GM23338 (cell line): Measurements from ENCODE around the gene BEST1.
A peak's percentile ranks its signal among the peaks of the same experiment; 100 is the strongest.

Experiments used
- CREB1 ChIP-seq: fragments of 250-450 bp; sonication (Bioruptor Pico); IDR thresholded peaks from 2 replicates; pipeline ENCODE4 v1.5.0; 2020; ENCODE audit warnings: low read depth, mild to moderate bottlenecking, moderate library complexity
- EZH2 ChIP-seq: fragments of 200-600 bp; sonication (generic); IDR thresholded peaks from one replicate; pipeline ENCODE4 v1.8.0; 2017; ENCODE audit warnings: antibody characterized with exemption, mild to moderate bottlenecking, low read depth; ENCODE audit not compliant: unreplicated experiment
- EZH2phosphoT487 ChIP-seq: fragments of 200-600 bp; sonication (generic); IDR thresholded peaks from one replicate; pipeline ENCODE4 v1.8.1; 2018; ENCODE audit warnings: antibody characterized with exemption; ENCODE audit not compliant: unreplicated experiment
- ZNF114 ChIP-seq: fragments of 250-450 bp; sonication (Bioruptor Pico); IDR thresholded peaks from 2 replicates; pipeline ENCODE4 v1.5.0; 2020; ENCODE audit warnings: mild to moderate bottlenecking, moderate library complexity
- TF ChIP-seq, protein P1 (sequence below), 2 experiments: fragments of 200-600 bp in 1 of 2; sonication (generic) in 1 of 2; conservative IDR thresholded peaks; 2 replicates each; pipeline versions ENCODE4 v1.5.1 to v1.6.1; 2016 to 2017; ENCODE audit warnings: antibody characterized with exemption in 2 of 2, low read depth in 2 of 2, mild to moderate bottlenecking in 2 of 2, moderate library complexity in 1 of 2
- TF ChIP-seq, protein P2 (sequence below): IDR thresholded peaks from 2 replicates; pipeline ENCODE4 v1.6.1; 2016; ENCODE audit warnings: antibody characterized with exemption

- TF ChIP-seq, protein P1, sequence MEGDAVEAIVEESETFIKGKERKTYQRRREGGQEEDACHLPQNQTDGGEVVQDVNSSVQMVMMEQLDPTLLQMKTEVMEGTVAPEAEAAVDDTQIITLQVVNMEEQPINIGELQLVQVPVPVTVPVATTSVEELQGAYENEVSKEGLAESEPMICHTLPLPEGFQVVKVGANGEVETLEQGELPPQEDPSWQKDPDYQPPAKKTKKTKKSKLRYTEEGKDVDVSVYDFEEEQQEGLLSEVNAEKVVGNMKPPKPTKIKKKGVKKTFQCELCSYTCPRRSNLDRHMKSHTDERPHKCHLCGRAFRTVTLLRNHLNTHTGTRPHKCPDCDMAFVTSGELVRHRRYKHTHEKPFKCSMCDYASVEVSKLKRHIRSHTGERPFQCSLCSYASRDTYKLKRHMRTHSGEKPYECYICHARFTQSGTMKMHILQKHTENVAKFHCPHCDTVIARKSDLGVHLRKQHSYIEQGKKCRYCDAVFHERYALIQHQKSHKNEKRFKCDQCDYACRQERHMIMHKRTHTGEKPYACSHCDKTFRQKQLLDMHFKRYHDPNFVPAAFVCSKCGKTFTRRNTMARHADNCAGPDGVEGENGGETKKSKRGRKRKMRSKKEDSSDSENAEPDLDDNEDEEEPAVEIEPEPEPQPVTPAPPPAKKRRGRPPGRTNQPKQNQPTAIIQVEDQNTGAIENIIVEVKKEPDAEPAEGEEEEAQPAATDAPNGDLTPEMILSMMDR (conservative IDR thresholded peaks at IDR 0.05; ENCODE audit: low read depth in 2 of 2): peak; percentile 19 to 44; a peak in 2 of 4 replicates
- TF ChIP-seq EZH2 (no peak), CREB1 (CRISPR knock-in tag) (no peak), ZNF114 (CRISPR knock-in tag) (no peak), EZH2phosphoT487 (no peak)
- TF ChIP-seq, protein P2, sequence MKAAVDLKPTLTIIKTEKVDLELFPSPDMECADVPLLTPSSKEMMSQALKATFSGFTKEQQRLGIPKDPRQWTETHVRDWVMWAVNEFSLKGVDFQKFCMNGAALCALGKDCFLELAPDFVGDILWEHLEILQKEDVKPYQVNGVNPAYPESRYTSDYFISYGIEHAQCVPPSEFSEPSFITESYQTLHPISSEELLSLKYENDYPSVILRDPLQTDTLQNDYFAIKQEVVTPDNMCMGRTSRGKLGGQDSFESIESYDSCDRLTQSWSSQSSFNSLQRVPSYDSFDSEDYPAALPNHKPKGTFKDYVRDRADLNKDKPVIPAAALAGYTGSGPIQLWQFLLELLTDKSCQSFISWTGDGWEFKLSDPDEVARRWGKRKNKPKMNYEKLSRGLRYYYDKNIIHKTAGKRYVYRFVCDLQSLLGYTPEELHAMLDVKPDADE: no peak
Observed at GRCh38 chr11:61996933-61997332, 46.8 kb downstream of the BEST1 start.
